ENCODE data around the gene MYO5A.

MYO5A gene

DNA sequence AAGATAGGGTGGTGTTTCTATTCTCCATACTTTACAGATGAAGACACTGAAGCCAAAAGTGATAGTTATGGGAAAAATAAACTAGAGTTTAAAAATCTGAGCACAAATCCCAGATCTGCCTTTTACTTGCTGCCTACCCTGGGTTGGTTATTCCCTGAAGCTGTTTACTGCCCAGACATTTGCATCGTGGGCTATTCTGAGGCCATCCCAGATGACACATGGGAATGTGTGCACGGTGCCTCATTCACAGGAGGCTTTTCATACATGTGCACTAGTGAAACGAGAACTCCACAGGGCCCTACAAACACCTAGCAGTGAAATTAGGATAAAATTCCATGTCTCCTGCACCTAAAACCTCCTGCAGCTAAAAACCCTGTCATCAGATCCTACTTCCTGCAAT is 250.5 kb downstream of the MYO5A start:
- Histone ChIP-seq H3K4me1 (no peaks in the 10 kb centered on the region), H3K4me2 (ENCODE audit: low read length) (no peak overlapping the region), H3K79me2 (peaks cover 6% of the 10 kb centered on the region), H3K27ac (no peak overlapping the region), H3K9ac (no peak overlapping the region), H3K9me3 (ENCODE audit: control insufficient read depth, low read length) (no peaks in the 10 kb centered on the region), H2AFZ (no peak overlapping the region), H3K4me3 (ENCODE audit: low read depth, low read length) (no peak overlapping the region), H3K27me3 (ENCODE audit: control insufficient read depth, insufficient read depth, low read length) (no peaks in the 10 kb centered on the region), H3K36me3 (ENCODE audit: control insufficient read depth, insufficient read depth, low read length) (no peaks in the 10 kb centered on the region)
- TF ChIP-seq, protein P1, sequence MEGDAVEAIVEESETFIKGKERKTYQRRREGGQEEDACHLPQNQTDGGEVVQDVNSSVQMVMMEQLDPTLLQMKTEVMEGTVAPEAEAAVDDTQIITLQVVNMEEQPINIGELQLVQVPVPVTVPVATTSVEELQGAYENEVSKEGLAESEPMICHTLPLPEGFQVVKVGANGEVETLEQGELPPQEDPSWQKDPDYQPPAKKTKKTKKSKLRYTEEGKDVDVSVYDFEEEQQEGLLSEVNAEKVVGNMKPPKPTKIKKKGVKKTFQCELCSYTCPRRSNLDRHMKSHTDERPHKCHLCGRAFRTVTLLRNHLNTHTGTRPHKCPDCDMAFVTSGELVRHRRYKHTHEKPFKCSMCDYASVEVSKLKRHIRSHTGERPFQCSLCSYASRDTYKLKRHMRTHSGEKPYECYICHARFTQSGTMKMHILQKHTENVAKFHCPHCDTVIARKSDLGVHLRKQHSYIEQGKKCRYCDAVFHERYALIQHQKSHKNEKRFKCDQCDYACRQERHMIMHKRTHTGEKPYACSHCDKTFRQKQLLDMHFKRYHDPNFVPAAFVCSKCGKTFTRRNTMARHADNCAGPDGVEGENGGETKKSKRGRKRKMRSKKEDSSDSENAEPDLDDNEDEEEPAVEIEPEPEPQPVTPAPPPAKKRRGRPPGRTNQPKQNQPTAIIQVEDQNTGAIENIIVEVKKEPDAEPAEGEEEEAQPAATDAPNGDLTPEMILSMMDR (IDR thresholded peaks at IDR 0.05): no peak

DNA sequence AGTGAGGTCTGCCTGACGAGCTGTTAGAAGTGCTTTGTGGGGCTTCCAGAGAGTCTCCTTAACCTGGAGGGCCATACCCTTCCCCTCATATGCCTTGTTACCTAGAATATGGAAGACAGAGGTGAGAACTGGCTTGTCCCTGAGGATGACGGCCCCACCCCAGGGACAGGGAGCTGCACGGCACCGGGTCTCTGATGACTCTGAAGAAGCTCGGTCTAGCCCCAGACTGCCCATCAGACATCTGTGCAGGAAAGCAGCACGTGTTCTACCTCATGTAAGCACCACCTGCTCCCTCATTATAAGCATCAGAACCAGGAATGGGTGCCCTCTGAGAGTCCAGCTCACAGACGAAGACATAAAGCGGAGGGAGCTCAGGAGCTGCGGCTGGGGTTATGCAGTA is 251.1 kb downstream of the MYO5A start:
- Histone ChIP-seq H2AFZ (no peak overlapping the region), H3K36me3 (ENCODE audit: control insufficient read depth, insufficient read depth, low read length) (no peaks in the 10 kb centered on the region), H3K9me3 (ENCODE audit: control insufficient read depth, low read length) (no peaks in the 10 kb centered on the region), H3K27me3 (ENCODE audit: control insufficient read depth, insufficient read depth, low read length) (no peaks in the 10 kb centered on the region), H3K4me2 (ENCODE audit: low read length) (no peak overlapping the region), H3K79me2 (peaks cover 3% of the 10 kb centered on the region), H3K4me3 (ENCODE audit: low read depth, low read length) (no peak overlapping the region), H3K4me1 (no peaks in the 10 kb centered on the region), H3K27ac (no peak overlapping the region), H3K9ac (no peak overlapping the region)
- TF ChIP-seq, protein P1 (IDR thresholded peaks at IDR 0.05): no peak

DNA sequence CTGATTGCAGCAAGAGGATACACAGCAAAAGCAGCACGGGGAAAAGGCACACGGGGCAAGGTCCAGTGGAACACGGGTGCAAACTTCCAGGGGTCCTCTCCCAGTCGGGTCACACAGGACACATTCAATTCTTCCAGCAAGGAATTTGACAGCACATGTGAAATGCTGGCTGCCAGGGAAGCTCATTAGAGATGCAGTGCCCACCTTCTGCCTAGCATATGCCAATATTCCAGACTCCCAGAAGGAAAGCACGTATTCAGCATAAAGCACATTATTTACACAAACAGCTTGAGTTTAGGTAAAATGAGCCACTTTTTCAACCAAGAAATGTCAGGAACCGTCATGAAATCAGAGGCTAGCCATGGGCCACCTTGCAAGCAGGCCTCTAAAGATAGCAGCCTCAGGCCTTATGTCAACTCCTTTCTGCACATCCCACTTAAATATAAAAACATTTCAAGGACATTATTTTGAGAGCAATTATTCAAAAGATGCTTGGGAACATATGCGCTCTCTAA is 252.4 kb downstream of the MYO5A start:
- Histone ChIP-seq H3K36me3 (ENCODE audit: control insufficient read depth, insufficient read depth, low read length) (no peaks in the 10 kb centered on the region), H3K27ac (no peak overlapping the region), H3K79me2 (no peaks in the 10 kb centered on the region), H2AFZ (no peak overlapping the region), H3K4me1 (no peaks in the 10 kb centered on the region), H3K9ac (no peak overlapping the region), H3K9me3 (ENCODE audit: control insufficient read depth, low read length) (no peaks in the 10 kb centered on the region), H3K4me3 (ENCODE audit: low read depth, low read length) (no peak overlapping the region), H3K4me2 (ENCODE audit: low read length) (no peak overlapping the region), H3K27me3 (ENCODE audit: control insufficient read depth, insufficient read depth, low read length) (no peaks in the 10 kb centered on the region)
- TF ChIP-seq, protein P1 (IDR thresholded peaks at IDR 0.05): no peak

DNA sequence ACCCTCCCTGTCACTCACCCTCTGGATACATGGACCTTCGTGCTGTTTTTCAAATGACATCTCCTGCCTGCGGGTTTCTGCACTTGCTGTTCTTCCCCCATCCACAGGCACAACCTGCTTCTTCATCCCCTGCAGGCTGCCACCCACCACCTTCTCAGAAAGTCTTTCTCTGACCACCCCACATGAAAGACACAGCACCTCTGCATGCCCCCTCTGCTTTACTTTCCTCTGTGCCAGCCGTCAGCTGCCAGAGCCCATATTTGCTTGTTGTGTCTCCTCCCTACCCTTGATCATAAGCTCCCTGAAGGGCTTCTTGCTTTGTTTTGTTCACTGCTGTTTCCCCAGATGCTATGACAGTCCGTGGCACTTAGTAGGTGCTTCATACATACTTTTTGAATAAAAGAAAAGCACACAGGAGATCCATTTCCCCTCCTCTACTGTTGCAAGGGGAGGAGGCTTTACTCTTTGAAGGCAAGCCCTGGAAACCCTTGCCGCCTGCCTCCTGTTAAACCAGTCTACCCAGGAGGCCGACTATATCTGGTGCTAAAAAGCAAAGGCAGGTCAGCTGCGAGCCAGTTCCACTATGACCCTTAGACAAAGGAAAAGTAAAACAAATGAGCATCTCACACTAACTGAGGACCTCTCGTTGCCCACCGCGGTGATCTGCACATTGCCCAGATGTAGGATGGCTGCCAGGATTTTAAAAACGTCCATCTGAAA is 265.0 kb downstream of the MYO5A start:
- Histone ChIP-seq H3K36me3 (ENCODE audit: control insufficient read depth, insufficient read depth, low read length) (no peaks in the 10 kb centered on the region), H3K27ac (no peak overlapping the region), H2AFZ (no peak overlapping the region), H3K4me3 (ENCODE audit: low read depth, low read length) (no peak overlapping the region), H3K9me3 (ENCODE audit: control insufficient read depth, low read length) (no peaks in the 10 kb centered on the region), H3K27me3 (ENCODE audit: control insufficient read depth, insufficient read depth, low read length) (no peaks in the 10 kb centered on the region), H3K4me1 (peaks cover 6% of the 10 kb centered on the region), H3K79me2 (no peaks in the 10 kb centered on the region), H3K9ac (no peak overlapping the region), H3K4me2 (ENCODE audit: low read length) (no peak overlapping the region)
- TF ChIP-seq, protein P1 (IDR thresholded peaks at IDR 0.05): no peak

DNA sequence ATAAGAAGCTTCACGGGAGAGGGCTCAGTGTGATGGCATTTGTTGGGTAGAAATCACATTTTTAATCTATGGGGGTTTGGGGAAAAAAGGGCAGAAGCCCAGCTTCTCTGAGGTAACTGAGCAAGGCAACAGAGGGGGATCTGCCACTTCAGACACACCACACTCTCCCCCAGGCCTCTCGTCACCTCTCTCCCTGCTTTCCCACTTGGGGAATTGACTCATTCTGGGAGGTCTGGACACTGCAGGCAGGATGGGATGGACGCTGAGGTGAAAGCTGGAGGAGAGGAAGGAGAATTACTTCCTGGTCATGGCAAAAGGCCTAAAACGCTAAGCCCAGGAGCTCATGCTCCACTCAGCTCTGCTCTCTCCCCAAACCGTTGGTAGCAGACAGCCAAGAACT is 266.3 kb downstream of the MYO5A start:
- H2AFZ ChIP-seq: no peak overlapping the region
- H3K4me1 ChIP-seq: peaks cover 6% of the 10 kb centered on the region
- no peaks in the 10 kb centered on the region for H3K9me3 ChIP-seq (ENCODE audit: control insufficient read depth, low read length)
- H3K4me3 ChIP-seq (ENCODE audit: low read depth, low read length): no peak overlapping the region
- no peak overlapping the region for H3K4me2 ChIP-seq (ENCODE audit: low read length)
- H3K27me3 ChIP-seq (ENCODE audit: control insufficient read depth, insufficient read depth, low read length): no peaks in the 10 kb centered on the region
- peak overlapping the region; percentile 69 for H3K27ac ChIP-seq
- no peaks in the 10 kb centered on the region for H3K79me2 ChIP-seq
- H3K36me3 ChIP-seq (ENCODE audit: control insufficient read depth, insufficient read depth, low read length): no peaks in the 10 kb centered on the region
- no peak overlapping the region for H3K9ac ChIP-seq
- TF ChIP-seq, protein P1 (IDR thresholded peaks at IDR 0.05): no peak

All from parathyroid adenoma (tissue), 2 donors.